ENCODE measurements around the gene STT3A. TPM values are rescaled to one million over a fixed set of nuclear protein-coding genes. Genes with fewer than 3 reads are reported as not detected.

The STT3A gene
- total RNA-seq, 4 donors from 2014 or later: 112 to 187 (median 172) TPM

GRCh38 chr11:125554038-125554437 is 38.6 kb upstream of the STT3A start:
- H3K27me3 ChIP-seq: no peaks in the 10 kb centered on the region
- 79 to 94% methylated on average over 3 of the region's 3 CpGs for WGBS, 2 donors
- no peaks in the 10 kb centered on the region for H3K9me3 ChIP-seq
- H3K4me1 ChIP-seq: no peaks in the 10 kb centered on the region
- no peak overlapping the region for H3K4me3 ChIP-seq (replicated peaks in 1 of 3)
- DNase-seq: no peak
- intact Hi-C loops (cut with DNase I): no loop called here
- H3K36me3 ChIP-seq: no peaks in the 10 kb centered on the region
- no peak overlapping the region for H3K27ac ChIP-seq
- TF ChIP-seq CTCF (IDR thresholded peaks at IDR 0.05) (no peak), POLR2A (IDR thresholded peaks at IDR 0.05) (no peak)

GRCh38 chr11:125559888-125560287 is 32.8 kb upstream of the STT3A start:
- 88 to 92% methylated on average over 3 of the region's 3 CpGs for WGBS, 2 donors
- Histone ChIP-seq H3K9me3 (no peaks in the 10 kb centered on the region), H3K27me3 (no peaks in the 10 kb centered on the region), H3K36me3 (no peaks in the 10 kb centered on the region), H3K4me1 (no peaks in the 10 kb centered on the region), H3K27ac (no peak overlapping the region), H3K4me3 (replicated peaks in 1 of 3) (no peak overlapping the region)
- TF ChIP-seq POLR2A (IDR thresholded peaks at IDR 0.05) (no peak), CTCF (IDR thresholded peaks at IDR 0.05) (no peak)
- no peak for DNase-seq
- intact Hi-C loops (cut with DNase I): no loop called here

GRCh38 chr11:125561924-125562323 is 30.7 kb upstream of the STT3A start:
- WGBS, 2 donors: 100% methylated on average over 1 of the region's 1 CpG
- TF ChIP-seq POLR2A (IDR thresholded peaks at IDR 0.05) (no peak), CTCF (IDR thresholded peaks at IDR 0.05) (no peak)
- Histone ChIP-seq H3K27me3 (no peaks in the 10 kb centered on the region), H3K4me3 (replicated peaks in 1 of 3) (no peak overlapping the region), H3K9me3 (no peaks in the 10 kb centered on the region), H3K27ac (no peak overlapping the region), H3K36me3 (no peaks in the 10 kb centered on the region), H3K4me1 (no peaks in the 10 kb centered on the region)
- DNase-seq: no peak
- intact Hi-C loops (cut with DNase I): no loop called here

- TF ChIP-seq CTCF (IDR thresholded peaks at IDR 0.05): no peak
- no peak for TF ChIP-seq POLR2A (IDR thresholded peaks at IDR 0.05)
- 82 to 83% methylated on average over 4 of the region's 4 CpGs for WGBS, 2 donors
- Histone ChIP-seq H3K9me3 (no peaks in the 10 kb centered on the region), H3K4me3 (replicated peaks in 1 of 3) (no peak overlapping the region), H3K4me1 (no peaks in the 10 kb centered on the region), H3K27me3 (no peaks in the 10 kb centered on the region), H3K27ac (no peak overlapping the region), H3K36me3 (no peaks in the 10 kb centered on the region)
- intact Hi-C loops (cut with DNase I): no loop called here
- DNase-seq: no peak
Measured at GRCh38 chr11:125562430-125562829, 30.2 kb upstream of the STT3A start.

- Histone ChIP-seq H3K27ac (no peak overlapping the region), H3K4me1 (peaks cover 0 to 3% of the 10 kb centered on the region in 2 donors), H3K36me3 (no peaks in the 10 kb centered on the region), H3K9me3 (no peaks in the 10 kb centered on the region), H3K27me3 (no peaks in the 10 kb centered on the region), H3K4me3 (replicated peaks in 1 of 3) (no peak overlapping the region)
- no peak for DNase-seq
- intact Hi-C loops (cut with DNase I): no loop called here
- WGBS, 2 donors: 79 to 80% methylated on average over 2 to 3 of the region's 3 CpGs
- no peak for TF ChIP-seq CTCF (IDR thresholded peaks at IDR 0.05)
- TF ChIP-seq POLR2A (IDR thresholded peaks at IDR 0.05): no peak
Measured at GRCh38 chr11:125564357-125564756, 28.3 kb upstream of the STT3A start.

All from thyroid gland (tissue), 4 donors.